HG03095 (cell line): ENCODE data around the gene NFAT5.
"Not testable (repeated sequence)": the region's sequence is repeated elsewhere in the genome, so short reads cannot be mapped to it uniquely, and the experiment has no call there.

Experiments
- ATAC-seq: cut with Tn5 transposase; IDR thresholded peaks from one replicate; pipeline ENCODE4 v1.9.1; 2021; ENCODE audit warnings: moderate library complexity; ENCODE audit not compliant: unreplicated experiment

The NFAT5 gene

DNA sequence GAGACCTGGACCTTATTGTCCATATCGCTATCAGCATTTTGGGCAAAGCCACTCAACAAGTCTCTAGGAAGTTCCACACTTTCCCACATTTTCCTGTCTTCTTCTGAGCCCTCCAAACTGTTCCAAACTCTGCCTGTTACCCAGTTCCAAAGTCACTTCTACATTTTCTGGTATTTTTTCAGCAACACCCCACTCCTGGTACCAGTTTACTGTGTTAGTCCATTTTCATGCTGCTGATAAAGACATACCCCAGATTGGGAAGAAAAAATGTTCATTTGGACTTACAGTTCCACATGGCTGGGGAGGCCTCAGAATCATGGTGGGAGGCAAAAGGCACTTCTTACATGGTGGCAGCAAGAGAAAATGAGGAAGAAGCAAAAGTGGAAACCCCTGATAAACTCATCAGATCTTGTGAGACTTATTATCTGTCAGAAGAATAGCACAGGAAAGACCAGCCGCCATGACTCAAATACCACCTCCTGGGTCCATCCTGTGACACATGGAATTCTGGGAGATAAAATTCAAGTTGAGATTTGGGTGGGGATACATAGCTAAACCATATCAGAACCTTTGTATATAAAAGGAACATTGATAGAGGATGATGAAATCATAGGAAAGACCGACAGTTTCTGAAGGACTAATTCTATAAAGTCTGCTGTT, 71.6 kb downstream of the NFAT5 start:
- ATAC-seq, result not testable (repeated sequence)

DNA sequence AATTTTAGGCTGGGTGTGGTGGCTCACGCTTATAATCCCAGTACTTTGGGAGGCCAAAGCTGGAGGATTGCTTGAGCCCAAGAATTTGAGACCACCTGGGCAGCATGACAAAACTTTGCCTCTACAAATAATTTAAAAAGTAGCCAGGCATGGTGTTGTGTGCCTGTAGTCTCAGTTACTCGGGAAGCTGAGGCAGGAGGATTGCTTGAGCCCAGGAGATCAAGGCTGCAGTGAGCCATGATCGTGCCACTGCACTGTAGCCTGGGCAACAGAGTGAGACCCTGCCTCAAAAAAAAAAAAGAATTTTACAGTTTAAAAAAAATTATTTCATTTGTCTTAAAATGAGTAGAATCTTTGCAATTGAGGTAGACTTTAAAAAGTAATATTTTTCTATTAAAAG, 78.2 kb downstream of the NFAT5 start:
- not testable (repeated sequence) for ATAC-seq

DNA sequence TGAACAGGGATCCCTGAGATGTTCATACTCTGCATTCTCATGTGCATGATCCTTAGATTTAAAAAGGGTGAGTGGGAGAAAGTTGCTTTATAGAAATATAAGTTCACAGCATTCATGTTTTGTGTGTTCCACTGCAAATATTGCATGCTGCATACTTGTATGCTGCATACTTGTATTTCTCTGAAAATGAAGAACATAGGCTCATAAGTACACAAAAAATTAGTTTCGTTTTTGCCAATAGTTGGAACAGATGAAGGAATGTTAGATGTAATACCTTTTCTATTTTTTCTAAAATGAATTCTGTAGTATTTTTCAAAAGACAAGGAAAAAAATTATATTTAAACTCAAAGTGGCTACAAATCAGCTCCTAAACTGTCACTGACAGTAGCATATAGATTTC, 79.0 kb downstream of the NFAT5 start:
- ATAC-seq, result no peak

DNA sequence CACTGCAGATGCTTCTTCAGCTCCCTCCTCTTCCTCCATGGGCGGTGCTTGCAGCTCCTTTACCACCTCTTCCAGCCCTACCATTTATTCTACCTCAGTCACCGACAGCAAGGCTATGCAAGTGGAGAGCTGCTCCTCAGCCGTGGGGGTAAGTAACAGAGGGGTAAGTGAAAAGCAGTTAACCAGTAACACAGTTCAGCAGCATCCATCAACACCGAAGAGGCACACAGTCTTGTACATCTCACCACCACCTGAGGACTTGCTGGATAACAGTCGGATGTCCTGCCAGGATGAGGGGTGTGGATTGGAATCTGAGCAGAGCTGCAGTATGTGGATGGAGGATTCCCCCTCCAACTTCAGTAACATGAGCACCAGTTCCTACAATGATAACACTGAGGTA, 81.3 kb downstream of the NFAT5 start:
- ATAC-seq, result no peak

DNA sequence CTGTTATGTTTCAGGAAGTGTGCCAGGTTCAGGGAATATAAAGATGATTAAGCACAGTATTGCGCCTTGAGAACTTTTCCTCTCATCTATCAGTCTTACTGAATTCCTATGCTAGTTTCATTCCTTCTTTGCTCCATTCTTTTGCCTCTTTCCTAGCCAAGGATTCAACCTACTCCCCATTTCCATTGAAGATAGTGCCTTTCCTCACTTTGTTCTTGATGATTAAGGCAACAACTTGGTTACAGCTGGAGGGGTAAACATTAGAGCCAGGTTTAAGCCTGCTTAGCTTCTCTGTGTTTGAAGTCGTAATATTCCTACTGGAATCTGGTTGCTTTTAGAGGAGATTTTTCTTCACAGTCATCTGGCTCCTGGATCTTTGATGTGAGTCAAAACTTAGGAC, 85.5 kb downstream of the NFAT5 start:
- no peak for ATAC-seq

DNA sequence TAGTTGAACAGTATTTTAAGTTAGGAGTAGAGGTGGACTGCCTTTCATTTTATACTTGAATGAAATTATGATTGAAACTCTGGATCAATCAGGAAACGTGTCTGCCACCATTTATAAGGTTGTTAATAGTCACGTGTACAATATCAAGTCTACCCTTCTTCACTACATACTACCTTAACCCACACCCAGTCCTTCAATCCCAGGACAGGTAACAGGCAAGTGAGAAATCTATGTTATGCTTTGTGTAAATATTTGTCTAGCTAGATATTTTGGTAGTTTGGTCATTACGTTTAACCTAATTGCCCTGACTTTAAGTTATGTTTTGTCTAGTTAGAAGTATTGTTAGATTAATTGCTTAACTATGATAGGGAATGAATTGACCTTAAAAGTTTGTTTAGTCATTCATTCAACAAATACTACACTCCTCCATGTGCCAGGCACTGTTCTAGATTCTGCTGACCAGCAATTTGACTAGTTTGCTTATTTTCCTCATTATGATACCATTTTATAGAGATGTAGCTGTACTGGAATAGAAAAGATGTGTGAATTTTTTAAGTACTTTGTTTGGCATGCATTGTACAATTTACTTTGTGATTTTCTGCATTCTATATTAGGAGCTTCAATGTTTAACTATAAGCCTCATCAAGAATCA, 88.6 kb downstream of the NFAT5 start:
- no peak for ATAC-seq

DNA sequence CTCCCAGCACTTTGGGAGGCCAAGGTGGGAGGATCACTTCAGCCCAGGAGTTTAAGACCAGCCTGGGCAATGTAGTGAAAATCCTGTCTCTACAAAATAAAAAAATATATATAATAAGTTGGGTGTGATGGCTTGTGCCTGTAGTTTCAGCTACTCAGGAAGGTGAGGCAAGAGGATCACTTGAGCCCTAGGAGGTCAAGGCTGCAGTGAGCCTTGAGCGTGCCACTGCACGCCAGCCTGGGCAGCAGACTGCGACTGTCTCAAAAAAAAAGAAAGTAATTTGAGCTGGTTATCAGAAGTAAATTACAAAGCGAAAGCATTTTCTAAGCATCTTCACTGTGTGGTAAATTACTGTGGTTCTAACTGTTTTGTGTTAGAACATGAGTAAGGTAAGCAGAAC, 94.4 kb downstream of the NFAT5 start:
- no peak for ATAC-seq

DNA sequence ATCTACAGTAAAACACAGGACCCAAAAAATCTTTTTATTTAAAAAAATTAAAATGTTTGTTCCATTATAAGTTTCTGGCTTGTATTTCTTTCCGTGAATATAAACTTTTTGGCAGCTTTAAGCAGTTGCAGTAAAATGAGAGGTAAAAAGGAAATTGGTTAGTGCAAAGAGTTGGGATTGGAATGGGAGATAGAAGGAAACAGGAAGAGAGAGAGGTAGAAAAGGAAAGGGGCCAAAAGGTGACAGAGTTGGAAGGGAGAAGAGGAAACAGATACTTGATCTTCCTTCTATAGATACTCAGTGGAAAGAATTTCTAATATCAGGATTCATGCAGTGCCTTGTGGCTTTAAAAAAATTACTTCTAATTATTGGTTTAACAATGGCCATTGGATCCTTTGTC, 97.1 kb downstream of the NFAT5 start:
- ATAC-seq, result no peak

DNA sequence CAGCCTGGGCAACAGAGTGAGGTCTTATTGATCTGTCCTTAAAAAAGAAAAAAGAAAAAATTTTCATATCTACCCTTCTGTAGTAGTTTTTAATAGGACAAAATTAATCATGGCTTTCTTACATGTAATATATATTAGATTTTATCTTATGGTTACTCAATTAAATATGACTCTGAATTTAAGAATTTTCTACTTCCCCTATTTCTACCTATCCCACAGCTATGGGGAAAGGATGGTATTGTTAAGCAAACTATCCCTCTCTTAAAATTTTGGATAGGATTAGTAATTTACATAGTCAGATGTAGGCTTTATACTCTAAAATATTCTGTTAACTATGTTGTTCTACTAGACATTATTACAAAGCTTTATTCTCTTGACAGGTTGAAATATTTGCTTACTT, 98.1 kb downstream of the NFAT5 start:
- no peak for ATAC-seq

DNA sequence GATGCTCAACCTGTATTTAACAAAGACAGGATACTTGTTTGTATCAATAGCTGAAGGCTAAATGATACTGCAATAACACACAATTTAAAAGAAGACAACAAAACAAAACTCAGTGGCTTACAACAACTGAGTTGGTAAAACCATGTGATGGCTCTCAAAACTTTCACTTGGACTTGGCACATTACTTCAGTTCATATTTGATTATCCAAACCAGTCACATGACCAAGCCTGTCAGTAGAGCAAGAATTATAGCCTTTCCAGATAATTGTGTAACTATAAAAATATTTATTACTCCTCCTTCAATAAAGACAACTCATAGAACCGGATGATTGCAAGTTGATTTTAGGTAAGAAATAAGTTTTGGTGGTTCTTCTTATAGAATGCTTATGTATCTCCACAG, 103.8 kb downstream of the NFAT5 start:
- ATAC-seq, result no peak

DNA sequence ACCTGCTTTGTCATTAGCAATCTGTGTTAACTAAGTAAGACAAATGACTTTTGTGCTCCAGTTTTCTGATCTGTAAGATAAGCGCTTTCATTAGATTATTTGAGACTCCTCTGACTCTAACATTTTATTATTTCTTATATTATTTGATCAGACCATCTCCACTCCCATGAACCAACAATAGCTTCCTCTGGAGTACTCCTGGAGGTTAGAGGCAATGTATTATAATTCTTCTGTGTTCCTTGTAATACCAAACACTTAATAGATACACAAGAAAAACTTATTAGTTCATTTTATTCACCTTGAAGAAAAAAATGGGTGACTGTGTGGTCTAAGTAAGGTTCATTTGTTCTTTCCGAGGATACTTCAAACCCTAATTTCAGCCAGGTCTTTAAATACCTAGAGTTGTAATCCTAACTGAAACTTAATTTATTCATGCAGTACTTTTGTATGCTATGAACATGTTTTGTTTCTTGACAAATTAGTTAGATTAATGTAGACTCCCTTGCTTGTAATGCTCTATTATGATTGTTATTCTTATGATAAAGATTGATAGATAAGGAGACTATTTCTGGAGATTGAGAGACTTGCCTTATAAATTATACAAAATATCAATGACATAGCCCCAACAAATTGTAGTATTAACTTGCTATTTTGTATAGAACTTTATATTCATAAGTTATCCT, 106.7 kb downstream of the NFAT5 start:
- no peak for ATAC-seq

DNA sequence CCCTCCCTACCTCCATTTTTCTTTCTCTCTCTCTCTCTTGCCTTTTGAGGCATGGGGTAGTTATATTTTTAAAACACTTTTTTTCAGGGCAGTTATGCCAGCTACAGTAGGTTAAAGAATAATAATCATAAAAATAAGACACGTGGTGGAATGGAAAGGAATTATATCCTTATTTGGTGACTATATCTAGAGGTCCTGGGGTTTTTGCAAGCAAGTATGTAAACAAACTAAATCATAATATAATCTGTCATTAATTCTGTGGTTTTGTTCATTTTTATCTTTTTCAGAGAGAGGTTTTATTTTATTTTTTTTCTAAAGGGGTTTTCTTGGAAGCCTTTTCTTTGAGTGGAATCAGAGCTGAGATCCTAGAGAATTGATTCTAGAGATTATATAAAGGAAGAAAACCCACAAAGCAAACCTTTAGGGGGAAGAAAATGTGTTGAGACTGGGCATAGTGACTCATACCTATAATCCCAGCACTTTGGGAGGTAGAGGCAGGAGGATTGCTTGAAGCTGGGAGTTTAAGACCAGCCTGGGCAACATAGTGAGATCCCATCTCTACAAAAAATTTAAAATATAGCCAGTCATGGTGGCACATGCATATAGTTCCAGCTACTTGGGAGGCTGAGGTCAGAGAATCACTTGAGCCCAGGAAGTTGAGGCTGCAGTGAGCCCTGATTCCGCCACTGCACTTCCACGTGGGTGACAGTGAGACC, 107.4 kb downstream of the NFAT5 start:
- ATAC-seq, result no peak

DNA sequence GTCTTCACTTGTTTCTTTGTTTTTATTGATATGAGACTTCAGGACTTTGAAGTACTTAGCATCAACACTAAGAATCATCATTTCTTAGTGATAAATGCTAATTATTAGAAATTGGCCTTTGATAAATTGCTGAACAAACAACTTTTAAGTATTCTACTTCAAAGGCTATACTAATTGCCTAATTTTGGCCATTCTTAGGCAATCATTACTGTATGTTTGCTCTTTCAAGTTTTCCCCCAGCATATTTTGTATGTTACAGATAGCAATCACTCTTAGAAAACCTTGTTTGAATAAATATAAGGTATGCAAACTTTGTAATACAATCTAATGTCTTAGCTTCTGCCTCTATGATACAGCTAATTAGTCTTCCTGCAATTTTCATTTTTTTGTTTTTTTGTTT, 114.6 kb downstream of the NFAT5 start:
- ATAC-seq, result no peak

DNA sequence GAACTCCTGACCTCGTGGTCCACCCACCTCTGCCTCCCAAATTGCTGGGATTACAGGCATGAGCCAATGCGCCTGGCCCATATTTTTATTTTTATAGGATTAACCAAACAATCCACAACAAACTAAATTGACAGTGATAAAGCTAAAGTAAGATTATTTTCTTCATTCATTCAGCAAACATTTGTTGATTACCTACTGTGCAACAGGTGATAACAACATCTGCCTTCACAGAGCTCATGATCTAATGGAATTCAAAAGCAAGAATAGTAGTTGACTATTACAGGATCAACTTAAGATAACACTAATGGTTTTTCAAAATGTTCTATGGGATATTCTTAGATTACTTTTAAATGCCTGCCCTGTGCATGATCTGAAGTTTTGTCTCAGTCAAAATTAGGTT, 122.8 kb downstream of the NFAT5 start:
- ATAC-seq, result no peak

DNA sequence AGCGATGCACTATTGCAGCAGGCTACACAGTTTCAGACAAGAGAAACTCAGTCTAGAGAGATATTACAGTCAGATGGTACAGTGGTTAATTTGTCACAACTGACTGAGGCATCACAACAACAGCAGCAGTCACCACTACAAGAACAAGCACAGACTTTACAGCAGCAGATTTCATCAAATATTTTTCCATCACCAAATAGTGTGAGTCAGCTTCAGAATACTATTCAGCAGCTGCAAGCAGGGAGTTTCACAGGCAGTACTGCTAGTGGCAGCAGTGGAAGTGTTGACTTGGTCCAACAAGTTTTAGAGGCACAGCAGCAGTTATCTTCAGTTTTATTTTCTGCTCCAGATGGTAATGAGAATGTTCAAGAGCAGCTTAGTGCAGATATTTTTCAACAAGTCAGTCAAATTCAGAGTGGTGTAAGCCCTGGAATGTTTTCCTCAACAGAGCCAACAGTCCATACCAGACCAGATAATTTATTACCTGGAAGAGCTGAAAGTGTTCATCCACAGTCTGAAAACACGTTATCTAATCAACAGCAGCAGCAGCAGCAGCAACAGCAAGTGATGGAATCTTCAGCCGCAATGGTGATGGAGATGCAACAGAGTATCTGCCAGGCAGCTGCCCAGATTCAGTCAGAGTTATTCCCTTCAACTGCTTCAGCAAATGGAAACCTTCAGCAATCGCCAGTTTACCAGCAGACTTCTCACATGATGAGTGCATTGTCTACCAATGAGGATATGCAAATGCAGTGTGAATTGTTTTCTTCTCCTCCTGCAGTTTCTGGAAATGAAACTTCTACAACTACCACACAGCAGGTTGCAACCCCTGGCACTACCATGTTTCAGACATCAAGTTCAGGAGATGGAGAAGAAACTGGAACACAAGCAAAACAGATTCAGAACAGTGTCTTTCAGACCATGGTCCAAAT, 126.5 kb downstream of the NFAT5 start:
- no peak for ATAC-seq

DNA sequence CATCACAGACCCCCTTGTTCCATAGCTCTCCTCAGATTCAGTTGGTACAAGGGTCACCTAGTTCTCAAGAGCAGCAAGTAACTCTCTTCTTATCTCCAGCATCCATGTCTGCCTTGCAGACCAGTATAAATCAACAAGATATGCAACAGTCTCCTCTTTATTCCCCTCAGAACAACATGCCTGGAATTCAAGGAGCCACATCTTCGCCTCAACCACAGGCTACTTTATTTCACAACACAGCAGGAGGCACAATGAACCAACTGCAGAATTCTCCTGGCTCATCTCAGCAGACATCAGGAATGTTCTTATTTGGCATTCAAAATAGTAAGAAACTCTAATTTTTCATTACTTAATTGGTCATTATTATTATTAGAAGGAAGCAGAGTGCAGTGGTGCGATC, 128.2 kb downstream of the NFAT5 start:
- ATAC-seq, result no peak

DNA sequence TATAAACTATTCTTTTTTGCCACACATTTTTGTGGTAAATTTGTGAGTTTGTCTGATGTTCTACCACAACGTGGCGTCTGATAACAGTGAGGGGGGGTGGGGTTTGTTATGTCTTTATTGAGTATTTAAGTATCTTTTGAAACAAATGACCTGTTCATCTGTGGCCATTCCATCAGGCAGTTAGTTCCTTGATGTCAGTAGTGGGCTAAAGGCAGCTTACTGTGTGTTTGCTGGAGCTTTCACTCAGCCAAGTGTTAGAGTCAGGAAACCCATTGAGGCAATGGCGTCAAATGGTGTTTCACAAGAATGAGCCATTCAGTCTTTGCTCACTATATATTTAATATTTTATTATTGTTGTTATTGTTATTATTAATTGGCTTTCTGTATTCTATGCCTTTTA, 132.6 kb downstream of the NFAT5 start:
- ATAC-seq, result no peak

DNA sequence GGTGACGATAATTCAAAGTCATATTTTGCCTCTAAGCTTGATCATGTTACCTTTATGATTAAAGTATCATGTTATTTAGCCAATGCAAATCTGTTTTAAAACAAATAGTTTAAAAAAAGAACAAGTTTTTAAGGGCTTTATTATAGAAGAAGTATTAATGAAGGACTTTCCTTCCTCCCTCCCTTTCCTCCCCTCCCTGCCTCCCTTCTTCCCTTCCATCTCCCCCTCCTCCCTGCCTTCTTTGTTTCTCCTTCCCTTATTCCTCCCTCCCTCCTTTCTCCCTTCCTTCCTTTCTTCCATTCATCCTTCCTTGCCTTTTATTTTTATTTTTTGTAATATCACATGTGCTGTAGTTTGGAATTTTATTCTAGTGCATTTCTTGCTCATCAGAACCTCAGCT, 134.1 kb downstream of the NFAT5 start:
- no peak for ATAC-seq

DNA sequence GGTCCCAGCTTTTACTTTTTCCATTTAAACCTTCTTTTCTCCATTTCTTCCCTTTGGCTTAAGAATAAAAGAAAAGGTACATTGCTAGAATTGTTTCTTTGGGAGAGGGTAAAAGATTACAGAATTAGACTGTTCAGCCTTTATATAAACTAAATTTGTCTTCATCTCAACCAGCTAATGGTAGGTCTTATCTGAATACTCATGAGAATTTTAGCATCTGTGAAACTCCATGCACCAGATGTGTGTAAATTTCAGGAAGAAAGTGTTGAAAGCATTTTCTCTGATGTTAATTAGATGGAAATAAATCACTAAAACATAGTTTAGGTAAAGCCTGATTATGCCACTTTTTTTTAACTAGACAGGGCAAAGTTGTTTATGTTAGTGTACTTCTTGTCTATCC, 135.7 kb downstream of the NFAT5 start:
- no peak for ATAC-seq

DNA sequence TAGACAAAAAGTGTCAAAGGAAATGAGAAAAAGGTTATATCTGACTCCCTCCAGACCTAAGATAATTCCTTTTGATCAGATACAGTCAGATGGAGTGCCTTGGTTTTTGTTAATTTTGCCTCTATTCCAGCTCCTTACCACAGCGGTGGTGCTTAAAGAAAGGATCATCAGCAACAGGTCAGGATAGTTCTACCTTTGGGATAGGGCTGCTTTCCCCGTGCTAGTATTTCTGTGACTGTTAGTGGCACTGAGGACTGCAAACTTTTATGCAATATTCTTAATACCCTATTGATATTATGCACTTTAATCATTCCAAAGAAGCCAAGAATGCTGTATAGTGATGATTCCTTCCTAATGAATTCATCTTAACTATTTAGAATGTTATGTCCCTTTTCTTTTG, 136.1 kb downstream of the NFAT5 start:
- ATAC-seq, result no peak

DNA sequence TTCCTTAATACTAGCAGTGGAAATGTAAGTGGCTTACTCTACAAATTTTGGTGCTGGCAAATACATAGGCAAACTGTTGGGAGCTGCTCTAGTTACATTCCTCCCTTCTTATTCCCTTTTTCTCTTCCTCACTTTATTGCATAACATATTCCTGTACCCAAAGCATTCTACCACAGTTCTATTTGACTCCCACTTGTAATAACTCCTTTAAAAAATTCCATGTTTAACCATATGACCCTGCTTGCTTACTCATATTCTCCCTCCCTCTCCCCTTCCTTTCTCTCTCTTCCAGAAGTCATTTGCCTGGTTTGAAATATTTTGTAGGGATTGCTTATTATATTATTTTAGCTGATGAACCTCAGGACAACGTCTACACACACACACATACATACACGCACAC, 137.9 kb downstream of the NFAT5 start:
- ATAC-seq, result no peak
